Fibroblast of the aortic adventitia (primary cell): ENCODE data around the gene TM4SF18. TPM values are rescaled to one million over a fixed set of nuclear protein-coding genes. Genes with fewer than 3 reads are reported as not detected.

ENCODE experiments used
- DNase-seq: peaks from one replicate; pipeline ENCODE4 v3.0.0-alpha.2; 2010; ENCODE audit warnings: low read depth
- H3K4me3 ChIP-seq: 2 replicates; pipeline ENCODE4 v1.5.1; 2011; ENCODE audit warnings: low read depth, mild to moderate bottlenecking, control low read depth, low read length, moderate library complexity
- total RNA-seq: library from RNA; depleted of rRNA; stranded (reverse); fragments of >200 nt; gene quantifications from 2 replicates; pipeline ENCODE4 v1.2.3, GENCODE V29; 2012; ENCODE audit warnings: low replicate concordance
- TF ChIP-seq, protein P1 (sequence below): IDR thresholded peaks from 2 replicates; pipeline ENCODE4 v1.5.1; 2011; ENCODE audit warnings: mild to moderate bottlenecking, low read length, control low read depth, inconsistent platforms; ENCODE audit not compliant: insufficient read depth

The TM4SF18 gene
- total RNA-seq, 1 donor, result 0.27 TPM

DNA sequence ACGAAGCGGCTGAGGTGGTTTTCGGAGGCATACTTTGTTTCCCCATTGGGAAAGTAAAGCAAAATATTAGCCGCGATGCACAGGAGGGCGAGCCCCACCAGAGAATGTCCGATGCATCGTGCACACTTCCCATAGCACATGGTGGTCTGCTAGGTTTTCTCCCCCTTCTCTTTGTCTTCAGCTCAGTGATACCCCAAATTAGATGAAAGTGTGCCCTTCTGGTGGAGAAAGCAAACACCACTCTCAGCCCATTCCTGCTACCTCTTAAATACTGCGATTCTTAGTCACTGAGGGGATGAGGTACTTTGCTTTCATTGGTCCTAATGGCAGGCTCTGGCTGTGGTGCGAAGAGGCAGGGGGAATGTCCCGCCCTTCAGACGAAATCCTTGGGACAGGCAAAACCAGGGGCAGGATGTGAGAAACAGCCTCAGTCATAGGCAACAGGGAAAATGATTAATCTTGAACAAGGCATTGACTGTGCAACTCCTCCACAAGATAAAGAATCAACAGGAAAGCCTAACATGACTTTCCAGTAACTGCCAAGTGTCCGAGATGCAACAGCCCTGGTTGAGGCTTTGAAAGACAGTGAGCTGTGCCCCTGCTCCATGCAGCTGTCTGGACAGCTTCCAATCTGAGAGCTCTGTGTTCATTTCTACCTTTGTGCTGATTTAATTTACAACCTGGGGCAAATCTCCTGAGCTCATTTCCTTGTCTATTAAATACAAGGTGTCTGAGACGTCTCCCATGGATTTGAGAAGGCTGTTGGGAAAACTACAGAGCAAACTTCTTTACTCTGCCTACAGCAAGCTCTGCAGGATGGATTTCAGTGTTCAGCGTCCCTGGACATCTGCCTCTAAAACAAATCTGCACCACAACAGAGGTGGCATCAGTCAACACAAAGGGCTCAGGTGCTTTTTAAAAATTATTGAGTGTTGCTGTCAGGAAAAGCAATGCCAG lies 44.2 kb upstream of the TM4SF18 start, which contains the start of gene TM4SF1:
TM4SF1 (minus strand) TSS at position 242 of the 957 bp plus-strand sequence; CDS start at position 140, 102 bp downstream.
- TF ChIP-seq, protein P1, sequence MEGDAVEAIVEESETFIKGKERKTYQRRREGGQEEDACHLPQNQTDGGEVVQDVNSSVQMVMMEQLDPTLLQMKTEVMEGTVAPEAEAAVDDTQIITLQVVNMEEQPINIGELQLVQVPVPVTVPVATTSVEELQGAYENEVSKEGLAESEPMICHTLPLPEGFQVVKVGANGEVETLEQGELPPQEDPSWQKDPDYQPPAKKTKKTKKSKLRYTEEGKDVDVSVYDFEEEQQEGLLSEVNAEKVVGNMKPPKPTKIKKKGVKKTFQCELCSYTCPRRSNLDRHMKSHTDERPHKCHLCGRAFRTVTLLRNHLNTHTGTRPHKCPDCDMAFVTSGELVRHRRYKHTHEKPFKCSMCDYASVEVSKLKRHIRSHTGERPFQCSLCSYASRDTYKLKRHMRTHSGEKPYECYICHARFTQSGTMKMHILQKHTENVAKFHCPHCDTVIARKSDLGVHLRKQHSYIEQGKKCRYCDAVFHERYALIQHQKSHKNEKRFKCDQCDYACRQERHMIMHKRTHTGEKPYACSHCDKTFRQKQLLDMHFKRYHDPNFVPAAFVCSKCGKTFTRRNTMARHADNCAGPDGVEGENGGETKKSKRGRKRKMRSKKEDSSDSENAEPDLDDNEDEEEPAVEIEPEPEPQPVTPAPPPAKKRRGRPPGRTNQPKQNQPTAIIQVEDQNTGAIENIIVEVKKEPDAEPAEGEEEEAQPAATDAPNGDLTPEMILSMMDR, result peak; percentile 27
- peak within 1 kb of the TSS; percentile 77 for H3K4me3 ChIP-seq
- DNase-seq, result peak; percentile 96

DNA sequence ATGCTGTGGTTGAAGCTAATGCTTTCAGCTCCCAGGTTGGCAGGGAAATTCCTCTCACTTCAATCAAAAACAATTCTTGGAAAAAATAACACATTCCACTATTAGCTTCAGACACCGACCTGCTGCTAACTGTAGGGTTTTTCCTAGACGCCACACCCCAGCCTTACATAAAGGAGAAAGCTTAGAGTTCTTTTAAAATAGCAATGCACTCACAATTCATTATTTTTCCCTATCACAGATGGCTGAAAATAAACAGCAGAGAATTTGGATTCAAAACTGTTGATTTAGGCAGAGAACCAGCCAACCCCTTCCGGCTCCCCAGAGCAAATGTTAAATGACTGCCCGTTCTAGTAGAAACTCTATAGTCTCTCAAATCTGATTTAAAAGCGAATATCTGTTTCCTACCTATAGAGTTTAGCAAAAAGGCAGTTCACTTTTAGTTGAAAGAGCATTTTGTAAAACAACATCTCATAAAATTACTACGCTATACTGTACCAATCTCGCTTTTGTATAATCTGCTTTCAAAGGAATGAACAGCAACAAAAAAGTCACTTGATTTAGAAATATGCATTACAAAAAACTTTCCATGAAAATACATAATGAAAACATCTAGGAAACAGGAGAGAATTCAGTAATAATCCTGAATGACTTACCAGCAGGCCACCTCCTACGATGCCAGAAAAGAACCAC lies 43.4 kb upstream of the TM4SF18 start:
- DNase-seq, result peak; percentile 78
- H3K4me3 ChIP-seq, result peak overlapping the region; percentile 77
- TF ChIP-seq, protein P1, result no peak

DNA sequence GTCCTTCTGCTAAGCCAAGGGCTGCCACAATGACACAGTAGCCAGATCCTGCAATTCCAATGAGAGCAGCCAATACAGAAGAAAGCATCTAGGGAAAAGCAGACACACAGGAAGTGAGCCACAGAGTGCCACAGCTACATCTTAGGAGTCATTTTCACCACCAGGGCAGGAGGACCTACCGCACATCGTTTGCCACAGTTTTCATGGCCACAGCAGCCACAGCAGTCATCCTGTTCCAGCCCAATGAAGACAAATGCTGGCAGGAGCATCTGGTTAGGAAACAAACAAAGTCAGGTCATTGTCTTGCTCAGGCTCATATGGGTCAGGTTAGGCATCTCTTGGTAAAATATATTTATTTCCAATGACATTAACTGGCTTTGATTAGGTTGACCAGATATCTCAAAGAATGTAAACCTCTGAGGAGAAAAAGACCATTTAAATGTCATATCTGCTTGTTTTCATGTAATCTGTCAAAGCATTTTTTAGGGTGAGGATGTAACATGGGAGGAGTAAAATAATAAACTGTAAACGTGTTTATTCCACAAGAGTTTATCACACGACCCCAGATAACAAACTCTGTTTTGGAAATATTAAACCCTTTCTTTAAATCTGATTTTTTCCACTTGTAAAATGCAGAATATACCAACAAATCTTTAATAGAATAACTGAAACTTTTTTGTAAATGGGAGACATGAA lies 42.2 kb upstream of the TM4SF18 start:
- no peak for DNase-seq
- TF ChIP-seq, protein P1, result peak; percentile 3
- H3K4me3 ChIP-seq, result peak overlapping the region; percentile 77

DNA sequence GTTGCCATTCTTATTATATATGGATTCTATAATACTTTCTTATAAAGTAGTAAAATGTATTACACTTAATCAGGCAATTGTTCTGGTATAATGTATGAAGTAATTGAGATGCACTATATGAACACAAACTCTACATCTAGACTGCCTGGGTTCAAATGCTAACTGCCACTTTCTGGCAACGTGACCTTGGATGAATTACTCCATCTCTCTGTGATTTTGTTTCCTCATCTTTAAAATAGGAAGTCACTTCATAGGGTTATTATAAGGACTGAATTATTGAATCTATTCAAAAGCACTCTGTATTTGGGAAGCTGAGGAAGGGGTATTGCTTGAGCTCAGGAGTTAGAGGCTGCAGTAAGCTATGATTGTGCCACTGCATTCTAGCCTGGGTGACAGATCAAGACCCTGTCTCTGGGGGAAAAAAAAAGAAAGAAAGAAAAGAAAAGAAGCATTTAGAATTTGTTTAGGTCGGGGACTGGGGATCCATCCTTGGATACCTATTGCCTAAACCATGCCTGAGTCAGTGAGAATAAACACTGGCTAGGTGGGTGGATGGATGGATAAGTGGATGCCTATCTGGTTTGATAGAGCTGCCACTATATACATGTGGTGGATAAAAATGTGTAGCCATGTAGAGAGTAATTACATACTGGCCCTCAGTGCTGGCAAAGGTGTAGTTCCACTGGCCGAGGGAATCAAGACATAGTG lies 41.5 kb upstream of the TM4SF18 start:
- TF ChIP-seq, protein P1, result no peak
- H3K4me3 ChIP-seq, result peak overlapping the region; percentile 77
- DNase-seq, result no peak

DNA sequence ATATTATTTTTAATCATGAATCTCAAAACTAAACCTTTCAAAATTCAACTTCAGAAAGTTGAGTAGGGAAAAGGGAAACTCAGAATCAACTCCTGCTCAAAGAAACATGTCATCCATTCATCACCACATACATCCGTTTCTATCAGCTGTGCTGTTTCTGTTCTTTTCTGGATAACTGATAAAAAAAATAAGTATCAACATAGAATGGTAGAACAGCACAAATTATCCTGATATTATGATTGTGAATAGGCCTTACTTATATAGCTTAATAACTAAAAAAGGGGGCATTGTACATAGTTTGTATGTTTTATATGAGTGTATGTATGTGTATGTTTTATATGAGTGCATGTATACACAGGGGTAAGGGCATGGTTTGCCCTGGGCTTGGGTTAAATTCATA lies 41.0 kb upstream of the TM4SF18 start:
- TF ChIP-seq, protein P1, result no peak
- H3K4me3 ChIP-seq, result no peak overlapping the region

More for the DNA sequence above, 41.0 kb upstream of the TM4SF18 start:
- no peak for DNase-seq
